LoVo (cell line): Measurements from ENCODE around the gene CAPRIN2.

ENCODE experiments used
- DNase-seq: peaks from one replicate; pipeline ENCODE4 v3.0.0-alpha.2; 2016; ENCODE audit warnings: low spot score

CAPRIN2 gene, protein sequence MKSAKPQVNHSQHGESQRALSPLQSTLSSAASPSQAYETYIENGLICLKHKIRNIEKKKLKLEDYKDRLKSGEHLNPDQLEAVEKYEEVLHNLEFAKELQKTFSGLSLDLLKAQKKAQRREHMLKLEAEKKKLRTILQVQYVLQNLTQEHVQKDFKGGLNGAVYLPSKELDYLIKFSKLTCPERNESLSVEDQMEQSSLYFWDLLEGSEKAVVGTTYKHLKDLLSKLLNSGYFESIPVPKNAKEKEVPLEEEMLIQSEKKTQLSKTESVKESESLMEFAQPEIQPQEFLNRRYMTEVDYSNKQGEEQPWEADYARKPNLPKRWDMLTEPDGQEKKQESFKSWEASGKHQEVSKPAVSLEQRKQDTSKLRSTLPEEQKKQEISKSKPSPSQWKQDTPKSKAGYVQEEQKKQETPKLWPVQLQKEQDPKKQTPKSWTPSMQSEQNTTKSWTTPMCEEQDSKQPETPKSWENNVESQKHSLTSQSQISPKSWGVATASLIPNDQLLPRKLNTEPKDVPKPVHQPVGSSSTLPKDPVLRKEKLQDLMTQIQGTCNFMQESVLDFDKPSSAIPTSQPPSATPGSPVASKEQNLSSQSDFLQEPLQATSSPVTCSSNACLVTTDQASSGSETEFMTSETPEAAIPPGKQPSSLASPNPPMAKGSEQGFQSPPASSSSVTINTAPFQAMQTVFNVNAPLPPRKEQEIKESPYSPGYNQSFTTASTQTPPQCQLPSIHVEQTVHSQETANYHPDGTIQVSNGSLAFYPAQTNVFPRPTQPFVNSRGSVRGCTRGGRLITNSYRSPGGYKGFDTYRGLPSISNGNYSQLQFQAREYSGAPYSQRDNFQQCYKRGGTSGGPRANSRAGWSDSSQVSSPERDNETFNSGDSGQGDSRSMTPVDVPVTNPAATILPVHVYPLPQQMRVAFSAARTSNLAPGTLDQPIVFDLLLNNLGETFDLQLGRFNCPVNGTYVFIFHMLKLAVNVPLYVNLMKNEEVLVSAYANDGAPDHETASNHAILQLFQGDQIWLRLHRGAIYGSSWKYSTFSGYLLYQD

DNA sequence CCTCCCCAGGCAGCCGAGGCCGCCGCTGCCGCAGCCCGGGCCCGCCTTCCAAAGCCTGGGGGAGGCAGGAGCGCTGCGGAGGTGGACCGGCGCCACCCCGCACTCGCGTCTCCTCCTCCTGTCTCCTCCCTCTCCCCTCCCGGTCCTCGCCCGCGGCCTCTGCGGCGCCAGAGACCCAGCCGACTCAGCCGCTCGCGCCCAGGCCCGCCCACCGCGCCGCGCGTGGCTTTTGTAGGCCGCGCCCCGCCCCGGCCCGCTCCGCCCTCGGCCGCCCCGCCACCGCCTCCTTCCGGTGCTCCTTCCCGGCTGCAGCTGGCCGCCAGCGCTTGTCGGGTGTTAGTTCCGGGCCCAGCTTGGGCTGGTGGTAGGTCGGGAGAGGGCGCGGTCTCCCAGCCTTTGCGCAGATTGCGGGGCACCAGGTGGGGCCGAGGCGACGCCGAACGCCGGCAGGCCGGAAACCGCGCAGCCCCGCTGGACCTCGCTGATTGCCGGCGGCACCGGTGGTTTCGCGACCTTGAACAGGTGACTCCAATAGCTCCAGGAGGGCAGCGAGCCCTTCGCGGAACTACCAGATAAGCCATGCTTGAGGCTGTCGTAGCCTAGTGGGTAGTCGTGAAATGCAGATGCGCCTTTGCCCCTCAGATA, at the start of gene CAPRIN2:
CAPRIN2 (minus strand) TSS at position 202 of the 645 bp plus-strand sequence. CDS start 1,431 bp downstream, outside the sequence.
- peak; percentile 99 for DNase-seq

DNA sequence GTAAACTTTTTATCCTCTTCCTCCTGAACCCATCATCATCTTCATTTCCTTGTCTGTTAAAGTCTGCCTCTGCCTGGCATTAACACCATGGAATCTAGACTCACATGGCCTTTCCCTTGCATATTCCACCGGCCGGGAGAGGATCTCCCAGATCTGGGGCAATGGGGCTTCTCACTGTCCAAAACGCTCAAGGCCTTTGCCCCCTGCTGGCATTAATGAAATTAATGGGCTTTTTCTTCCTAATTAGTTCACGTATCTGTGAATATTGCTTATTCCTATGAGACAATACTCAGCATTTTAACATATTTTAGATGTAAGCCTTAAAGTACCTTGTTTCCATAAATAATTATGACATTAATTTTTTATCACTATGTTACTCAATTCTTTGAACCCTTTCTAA, 42.9 kb upstream of the CAPRIN2 start:
- no peak for DNase-seq

DNA sequence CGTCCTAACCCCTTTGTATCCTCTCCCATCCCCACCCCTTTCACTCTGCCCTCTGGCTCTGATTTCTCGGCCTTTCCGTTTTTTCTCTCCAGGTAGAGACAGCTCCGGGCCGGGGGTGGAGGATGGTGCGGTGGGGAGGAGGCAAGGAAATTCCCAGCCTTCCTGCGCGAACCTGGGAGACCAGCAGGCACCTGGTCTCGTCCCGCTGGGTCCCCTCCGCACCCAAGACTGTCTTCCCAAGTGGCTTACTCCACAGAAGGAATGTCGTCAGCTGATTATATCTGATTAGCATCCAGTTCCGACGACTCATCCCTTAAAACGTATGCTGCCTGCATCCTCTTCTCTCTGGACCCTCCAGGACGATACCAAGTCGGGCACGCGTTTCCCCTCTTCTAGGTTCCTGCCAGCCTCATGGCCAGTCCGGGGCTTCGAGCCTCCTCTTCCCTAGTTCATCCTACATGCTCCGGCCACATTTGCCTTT, 42.2 kb upstream of the CAPRIN2 start:
- DNase-seq = peak; percentile 34

DNA sequence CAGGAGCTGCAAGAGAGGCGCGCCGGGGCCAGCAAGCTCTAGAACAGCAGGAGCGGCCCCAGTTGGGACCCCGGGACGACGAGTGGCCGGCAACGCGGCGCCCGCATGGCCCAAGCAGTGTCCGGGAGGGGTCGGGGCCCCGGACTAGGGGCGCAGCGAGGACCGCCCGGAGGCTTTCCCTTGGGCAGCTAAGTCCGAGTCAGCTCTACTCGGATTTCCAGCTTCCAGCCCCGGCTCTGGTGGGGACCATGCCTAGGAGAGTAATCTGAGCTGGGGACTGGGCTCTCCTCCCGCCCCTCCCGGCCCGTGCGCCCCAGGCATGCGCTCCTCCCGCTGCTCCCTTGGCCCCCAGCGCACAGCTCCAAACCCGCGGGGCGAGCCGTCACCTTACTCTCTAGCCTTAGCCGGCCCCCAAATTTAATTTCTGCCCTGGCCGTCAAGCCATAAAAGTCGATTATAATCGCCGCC, 41.6 kb upstream of the CAPRIN2 start:
- DNase-seq = peak; percentile 46

DNA sequence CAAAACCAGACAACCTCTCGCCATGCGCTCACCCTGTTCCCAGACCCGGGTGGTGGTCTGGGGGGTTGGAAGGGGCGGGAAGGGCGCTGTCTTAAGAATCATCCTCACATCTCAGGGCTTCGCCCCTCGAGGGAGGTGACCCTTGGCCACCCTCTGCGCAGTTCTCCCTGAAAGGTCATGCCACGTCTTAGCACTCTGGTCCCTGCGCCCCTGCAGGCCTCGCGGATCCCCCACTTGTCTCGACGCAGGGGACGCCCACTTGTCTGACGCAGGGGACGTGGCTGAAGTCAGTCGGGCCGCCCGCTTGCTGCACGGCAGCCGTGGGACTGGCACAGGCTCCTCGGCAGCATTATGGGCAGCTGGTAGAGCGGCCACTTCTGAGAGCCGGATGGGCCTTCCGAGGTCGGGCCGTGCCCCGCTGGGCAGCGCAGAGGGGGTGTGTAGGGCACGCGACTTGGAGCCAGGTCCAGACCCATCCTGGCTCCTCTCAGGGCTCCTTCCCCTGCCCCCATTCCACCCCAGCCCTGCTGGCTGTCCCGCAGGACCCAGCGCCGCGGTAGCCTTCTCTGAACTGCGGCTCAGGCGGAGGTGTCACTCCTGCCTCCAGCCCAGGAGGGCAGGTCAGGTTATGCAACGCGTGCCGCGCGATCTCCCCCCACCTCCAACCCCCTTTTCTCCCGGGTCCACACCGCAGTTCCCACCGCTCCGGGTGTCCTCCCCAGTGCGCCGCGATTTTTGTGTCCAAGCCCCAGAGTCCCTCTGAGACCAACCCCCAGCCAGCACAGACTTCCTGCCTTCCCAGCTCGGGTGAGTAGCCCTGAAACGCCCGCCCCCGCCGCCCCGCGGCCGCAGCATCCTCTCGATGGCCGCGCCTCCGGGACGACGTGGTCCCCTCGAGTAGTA, 40.9 kb upstream of the CAPRIN2 start:
- peak; percentile 78 for DNase-seq

DNA sequence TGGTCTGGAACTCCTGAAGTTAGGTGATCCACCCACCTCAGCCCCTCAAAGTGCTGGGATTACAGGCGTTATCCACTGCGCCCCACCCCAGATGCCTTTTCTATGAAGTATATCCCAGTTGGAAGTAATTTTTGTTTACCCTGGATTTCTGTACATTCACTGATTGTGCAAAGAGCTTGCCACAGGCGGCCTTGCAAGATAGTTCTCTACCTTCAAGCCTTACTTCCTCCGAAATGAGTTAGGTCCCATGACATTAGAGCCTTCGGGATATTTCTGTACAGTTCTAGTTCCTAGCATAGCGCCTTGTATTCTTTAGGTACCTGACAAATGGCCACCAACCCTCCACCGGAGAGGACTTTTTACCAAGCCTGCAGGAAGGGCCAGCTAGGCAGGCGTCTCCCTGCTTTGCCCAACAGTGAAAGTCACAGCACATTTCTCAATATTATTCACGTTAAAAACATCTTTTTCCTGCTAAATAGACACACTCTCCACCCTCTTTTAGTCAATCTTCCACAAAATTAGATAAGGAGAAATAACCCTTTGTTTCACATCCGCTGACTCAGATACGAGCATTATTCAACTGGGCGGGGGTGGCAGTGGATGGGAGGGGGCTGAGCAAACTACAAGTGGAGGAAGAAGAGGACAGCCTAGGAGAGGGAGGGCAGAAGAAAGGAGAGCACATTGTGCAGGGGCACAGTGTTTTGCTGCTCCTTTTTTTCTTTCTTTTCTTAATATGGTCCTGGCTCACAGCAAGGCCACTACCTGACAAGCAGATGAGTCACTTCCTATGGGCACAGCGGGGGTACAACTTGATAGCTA, 40.0 kb upstream of the CAPRIN2 start:
- DNase-seq = peak; percentile 94

DNA sequence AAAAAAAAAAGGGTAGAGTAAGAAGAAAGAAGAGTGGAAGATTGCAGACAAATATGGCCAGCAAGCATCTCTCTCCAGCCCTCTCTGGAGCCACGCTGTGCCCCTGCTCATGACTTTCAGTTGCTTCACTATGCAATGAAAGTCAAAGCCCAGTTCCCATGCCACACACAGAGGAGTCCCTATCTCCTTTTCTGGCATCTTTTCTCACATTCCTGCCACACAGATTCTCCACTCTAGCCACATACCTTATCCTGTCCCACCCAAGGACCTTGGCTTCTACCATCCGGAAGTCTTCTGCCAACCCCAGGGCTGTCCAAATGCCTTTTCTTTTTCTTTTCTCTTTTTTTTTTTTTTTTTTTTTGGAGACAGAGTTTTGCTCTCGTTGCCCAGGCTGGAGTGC, 39.3 kb upstream of the CAPRIN2 start:
- DNase-seq = peak; percentile 43

DNA sequence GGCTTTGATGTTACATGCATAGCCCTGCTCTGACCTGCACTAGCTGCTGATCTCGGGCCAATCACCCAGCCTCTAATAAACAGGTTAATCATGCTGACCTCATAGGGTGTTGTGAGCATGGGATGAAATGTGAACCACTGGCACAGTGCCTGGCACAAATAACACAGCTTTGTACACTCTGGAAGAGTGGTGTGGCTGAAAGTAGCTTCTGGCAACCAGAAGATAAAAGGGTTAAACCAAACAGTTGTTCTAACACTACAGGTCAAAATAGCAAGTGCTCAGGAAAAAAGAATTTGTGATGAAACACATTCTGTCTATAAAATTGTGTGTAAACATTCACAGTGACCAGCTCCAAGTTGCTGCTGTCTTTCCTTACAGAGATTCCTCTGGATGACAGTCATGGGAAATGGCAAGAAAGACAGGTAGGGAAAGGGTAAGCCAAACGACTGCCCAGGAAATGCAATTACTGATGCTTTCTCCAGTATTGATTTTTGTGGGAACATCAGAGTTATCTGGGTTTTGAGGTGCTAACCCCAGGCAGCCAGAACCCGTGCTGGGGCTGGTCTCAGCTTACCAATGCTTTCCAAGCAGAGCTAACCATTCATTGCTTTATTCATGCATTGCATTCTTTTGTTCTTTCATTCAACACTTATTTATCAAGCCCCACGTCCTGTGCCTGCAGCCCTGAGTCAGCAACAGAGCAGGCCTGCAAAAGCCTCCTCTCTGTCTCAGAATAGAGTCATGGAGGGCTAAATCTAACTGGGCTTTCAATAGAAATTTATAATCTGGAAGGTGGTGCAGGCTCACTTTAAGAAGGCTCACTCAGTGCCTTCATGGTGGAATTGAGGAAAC, 38.1 kb upstream of the CAPRIN2 start:
- DNase-seq = peak; percentile 75

DNA sequence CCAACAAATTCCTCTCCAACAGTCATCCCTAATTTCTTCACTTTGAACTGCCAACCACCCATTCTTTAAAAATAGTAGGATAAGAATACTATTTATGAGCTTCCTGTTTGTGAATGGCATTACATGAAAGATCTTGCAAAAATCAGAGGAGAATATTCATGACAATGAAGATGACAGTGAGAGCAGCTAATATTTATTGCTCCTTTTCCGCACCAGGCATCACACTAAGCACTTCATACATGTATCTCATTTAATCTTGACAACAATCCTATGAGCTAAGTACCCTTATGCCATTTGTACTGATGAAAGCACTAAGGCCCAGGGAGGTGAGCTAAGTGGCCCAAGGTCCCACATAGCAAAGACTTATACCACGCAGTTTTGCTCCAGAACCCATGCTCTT, 37.3 kb upstream of the CAPRIN2 start:
- no peak for DNase-seq

DNA sequence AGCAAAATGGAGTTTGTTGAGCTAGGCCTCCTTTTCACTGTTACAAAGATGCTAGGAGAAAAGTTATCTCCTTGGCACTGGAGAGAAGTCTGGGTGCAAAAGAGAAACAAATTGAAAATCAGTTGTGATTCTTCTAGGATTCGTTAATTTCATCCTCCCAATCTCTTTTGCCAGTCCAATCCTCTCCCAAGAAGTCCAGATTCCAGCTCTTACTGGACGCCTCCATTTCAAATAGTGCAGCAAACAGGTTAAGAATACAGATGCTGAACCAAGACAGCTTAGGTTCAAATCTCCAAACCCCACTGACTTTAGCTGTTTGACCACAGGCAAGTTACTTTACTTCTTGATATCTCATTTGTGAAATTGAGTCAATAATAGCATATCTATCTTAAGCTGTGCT, 34.0 kb upstream of the CAPRIN2 start:
- no peak for DNase-seq

DNA sequence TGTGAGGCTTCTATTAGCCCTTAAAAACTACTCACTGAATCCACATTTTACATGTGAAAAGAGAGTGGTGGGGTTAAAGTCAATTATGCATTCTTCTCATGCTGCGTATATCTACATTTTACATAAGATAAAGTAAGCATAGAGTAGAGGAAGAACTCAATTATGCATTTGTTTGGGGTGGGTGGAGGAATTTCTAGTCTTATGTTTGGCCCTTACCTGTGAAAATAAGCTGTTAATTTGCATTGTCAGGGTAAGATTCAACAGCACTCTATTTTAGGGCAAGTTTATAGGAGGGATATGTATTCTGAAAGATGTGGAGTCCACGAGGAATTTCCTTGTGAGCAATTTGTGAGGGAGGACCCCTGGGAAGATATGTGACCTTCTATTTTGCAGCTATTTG, 30.9 kb upstream of the CAPRIN2 start:
- DNase-seq = no peak

DNA sequence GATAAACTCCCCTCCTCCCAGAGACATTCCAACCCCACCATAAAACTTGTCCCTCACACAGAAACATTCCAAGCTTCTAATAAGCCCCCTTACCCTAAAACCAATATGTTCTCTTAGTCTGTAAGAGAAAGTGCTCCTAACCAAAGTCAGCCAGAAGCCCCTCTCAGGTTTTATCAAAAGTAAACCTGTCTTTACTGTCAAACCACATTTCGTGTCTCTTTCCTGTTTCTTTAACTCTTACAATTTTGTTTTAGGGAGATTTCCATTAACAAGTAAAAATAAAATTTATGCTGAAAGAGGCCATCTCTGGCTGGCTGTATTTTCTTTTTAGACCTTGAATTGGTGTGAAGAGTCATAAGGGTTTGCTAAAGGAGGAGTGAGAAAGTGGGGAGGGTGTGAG, 29.8 kb upstream of the CAPRIN2 start:
- DNase-seq = no peak

DNA sequence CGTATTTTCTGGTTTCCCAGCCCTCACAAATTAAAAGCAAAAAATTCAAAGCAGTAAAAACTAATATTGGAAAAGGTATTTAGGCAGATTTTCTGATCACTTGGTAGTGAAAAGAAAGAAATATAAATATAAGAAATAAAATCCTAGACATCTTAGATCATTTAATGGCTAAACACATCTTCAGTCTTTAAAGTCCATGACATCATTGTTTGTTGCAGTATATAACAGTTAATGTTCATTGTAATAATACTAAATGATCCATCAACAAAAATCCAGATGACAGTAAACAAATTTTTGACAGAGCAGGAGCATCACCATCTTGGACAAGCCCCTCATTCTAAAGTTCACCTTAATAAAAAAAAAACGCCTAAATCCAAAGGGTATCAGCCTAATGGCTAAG, 29.2 kb upstream of the CAPRIN2 start:
- DNase-seq = no peak

DNA sequence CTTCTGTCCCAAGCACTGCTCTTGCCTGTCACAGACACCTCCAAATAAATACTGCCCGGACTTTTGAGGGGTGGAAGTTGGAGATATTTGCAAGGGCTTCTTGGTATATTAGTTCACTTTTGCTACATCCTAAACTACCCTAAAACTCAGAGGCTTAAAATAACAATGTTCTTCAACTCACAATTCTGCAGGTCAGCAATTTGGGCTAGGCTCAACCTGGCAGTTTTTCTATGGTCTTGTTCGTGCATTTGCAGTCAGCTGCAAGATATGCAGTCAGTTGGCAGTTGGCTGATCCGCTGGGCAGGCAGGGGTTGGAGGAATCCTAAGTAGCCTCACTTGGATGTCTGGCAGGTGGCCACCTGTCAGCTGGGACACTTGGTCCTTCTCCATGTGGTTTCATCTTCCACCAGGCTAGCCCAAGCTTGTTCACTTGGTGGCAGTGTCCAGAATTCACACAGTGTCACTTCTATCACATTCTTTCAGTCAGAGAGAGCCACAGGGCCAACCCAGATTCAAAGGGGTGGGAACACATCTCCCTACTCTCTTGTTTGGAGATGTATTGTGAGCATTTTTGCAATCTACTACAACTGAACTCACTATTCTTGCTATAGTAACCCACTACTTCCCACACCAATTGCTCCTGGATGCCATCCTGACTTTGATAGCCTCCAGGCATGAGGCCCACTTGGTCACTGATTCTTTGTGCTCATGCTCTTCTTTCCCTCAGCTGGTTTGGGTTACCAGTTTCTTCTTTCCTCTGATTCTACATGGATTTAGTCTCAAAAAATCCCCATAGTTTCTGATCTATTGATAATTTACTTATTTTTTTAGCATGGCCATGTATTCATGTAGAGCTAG, 27.8 kb upstream of the CAPRIN2 start:
- no peak for DNase-seq

DNA sequence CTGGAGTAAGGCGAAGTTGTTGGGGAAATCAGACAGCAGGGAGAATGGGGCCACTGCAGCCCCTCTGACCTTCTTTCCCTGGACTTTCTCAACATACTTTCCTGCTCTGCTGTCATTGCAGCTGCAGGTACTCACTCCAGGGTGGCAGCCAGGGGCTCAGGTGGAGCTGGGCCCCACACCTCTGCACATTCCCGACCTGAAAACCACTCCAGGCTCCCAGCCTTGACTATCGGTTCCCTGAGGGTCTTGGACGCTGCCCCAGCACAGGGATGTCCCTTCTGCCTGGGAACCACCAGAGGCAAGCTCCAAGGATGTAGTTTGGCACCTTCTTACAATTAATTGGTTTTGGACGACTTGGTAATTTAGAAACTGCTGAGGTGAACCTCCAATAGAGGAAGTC, 24.8 kb upstream of the CAPRIN2 start:
- DNase-seq = no peak

DNA sequence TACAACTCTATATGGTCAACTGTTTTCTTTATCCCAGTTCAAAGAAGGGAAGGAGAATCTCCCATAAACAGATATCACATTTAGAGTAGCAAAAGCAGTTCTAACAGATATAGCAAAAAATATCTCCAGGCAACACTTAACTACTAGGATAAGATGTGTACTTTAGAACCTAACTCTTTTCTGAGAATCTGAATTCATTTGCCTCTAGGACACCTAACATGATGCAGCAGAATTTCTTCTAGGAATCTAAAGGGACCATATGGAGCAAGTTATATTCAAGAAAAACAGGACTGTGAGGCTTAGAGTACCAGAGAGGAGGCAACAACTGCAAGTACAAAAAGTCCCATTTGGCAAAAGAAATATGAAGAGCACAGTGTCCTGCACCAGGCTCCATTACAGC, 24.4 kb upstream of the CAPRIN2 start:
- DNase-seq = no peak

DNA sequence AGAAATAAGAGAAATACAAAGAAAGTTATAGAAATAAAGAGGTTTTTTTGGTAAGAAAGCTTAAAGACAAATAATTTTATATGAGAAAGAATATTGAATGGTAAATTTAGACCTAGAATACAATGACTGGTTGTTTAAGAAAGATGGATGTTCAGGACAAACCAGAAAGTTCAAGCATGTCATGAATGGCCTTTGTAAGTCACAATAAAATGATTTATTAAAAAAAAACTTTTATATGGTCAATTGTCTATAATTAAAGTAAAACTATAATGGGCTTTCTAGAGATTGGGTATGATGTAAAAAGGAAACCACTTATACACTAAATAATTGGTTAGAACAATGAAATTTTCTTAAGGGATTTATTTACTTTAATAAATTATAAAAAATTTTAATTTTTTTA, 19.8 kb upstream of the CAPRIN2 start:
- no peak for DNase-seq

DNA sequence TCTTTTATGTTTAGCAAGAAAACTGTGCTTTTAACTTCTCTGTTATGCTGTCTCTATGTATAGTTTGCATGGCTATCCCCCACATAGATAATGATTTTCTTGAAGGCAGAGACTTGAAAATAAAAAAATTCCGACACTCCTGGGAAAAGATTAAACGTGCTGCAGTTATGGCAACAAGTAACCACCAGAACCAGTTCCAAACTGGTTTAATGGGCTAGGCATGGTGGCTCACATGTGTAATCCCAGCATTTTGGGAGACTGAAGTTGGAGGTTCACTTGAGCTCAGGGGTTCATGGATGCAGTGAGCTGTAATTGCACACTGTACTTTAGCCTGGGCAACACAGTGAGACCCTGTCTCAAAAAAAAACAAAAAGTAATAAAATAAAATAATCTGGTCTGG, 15.1 kb upstream of the CAPRIN2 start:
- DNase-seq = no peak
